H9 (cell line): ENCODE measurements around the gene ZNF26. TPM values are rescaled to one million over a fixed set of nuclear protein-coding genes. Genes with fewer than 3 reads are reported as not detected.

Experiments used
- DNase-seq: peaks from one replicate; pipeline ENCODE4 v3.0.0-alpha.2; 2017
- H2AFZ ChIP-seq: one replicate; pipeline ENCODE4 v1.6.1; 2013; ENCODE audit warnings: mild to moderate bottlenecking, low read length, control low read depth, moderate library complexity
- H2AK5ac ChIP-seq: 2 replicates; pipeline ENCODE4 v1.6.1; 2013; ENCODE audit warnings: low read length, control low read depth, mixed read lengths; ENCODE audit not compliant: insufficient read length
- H2BK120ac ChIP-seq: one replicate; pipeline ENCODE4 v1.6.1; 2013; ENCODE audit warnings: low read depth, mild to moderate bottlenecking, low read length, control low read depth, inconsistent platforms; ENCODE audit not compliant: poor library complexity, severe bottlenecking
- H2BK12ac ChIP-seq: 2 replicates; pipeline ENCODE4 v1.6.1; 2013; ENCODE audit warnings: low read length, control low read depth, mixed read lengths, low read depth; ENCODE audit not compliant: insufficient read length
- H2BK15ac ChIP-seq: 2 replicates; pipeline ENCODE4 v1.6.1; 2013; ENCODE audit warnings: low read depth, low read length, control low read depth
- H2BK20ac ChIP-seq: one replicate; pipeline ENCODE4 v1.6.1; 2013; ENCODE audit warnings: low read depth, mild to moderate bottlenecking, low read length, control low read depth, inconsistent platforms; ENCODE audit not compliant: poor library complexity, severe bottlenecking
- H2BK5ac ChIP-seq: 2 replicates; pipeline ENCODE4 v1.6.1; 2013; ENCODE audit warnings: low read length, control low read depth, mixed read lengths; ENCODE audit not compliant: insufficient read length
- H3K14ac ChIP-seq: 2 replicates; pipeline ENCODE4 v1.6.1; 2013; ENCODE audit warnings: low read length, control low read depth; ENCODE audit not compliant: insufficient read depth
- H3K18ac ChIP-seq: 2 replicates; pipeline ENCODE4 v1.6.1; 2013; ENCODE audit warnings: low read depth, mild to moderate bottlenecking, mixed read lengths, low read length, control low read depth; ENCODE audit not compliant: insufficient read length
- H3K23ac ChIP-seq: 2 replicates; pipeline ENCODE4 v1.6.1; 2013; ENCODE audit warnings: low read length, control low read depth, mixed read lengths, low read depth; ENCODE audit not compliant: insufficient read length
- H3K23me2 ChIP-seq: 2 replicates; pipeline ENCODE4 v1.6.1; 2013; ENCODE audit warnings: low read depth, mild to moderate bottlenecking, mixed read lengths, low read length, control low read depth; ENCODE audit not compliant: insufficient read length, poor library complexity, severe bottlenecking
- H3K27ac ChIP-seq: 2 replicates; pipeline ENCODE4 v1.5.1; 2013; ENCODE audit warnings: low read length, control low read depth, mixed read lengths, low read depth; ENCODE audit not compliant: insufficient read length
- H3K27me3 ChIP-seq: 2 replicates; pipeline ENCODE4 v1.6.1; 2013; ENCODE audit warnings: low read length, control low read depth, inconsistent platforms; ENCODE audit not compliant: insufficient read depth
- H3K4ac ChIP-seq: 2 replicates; pipeline ENCODE4 v1.6.1; 2013; ENCODE audit warnings: low read depth, mild to moderate bottlenecking, control low read depth, inconsistent platforms, low read length, moderate library complexity
- H3K4me1 ChIP-seq: 2 replicates; pipeline ENCODE4 v1.6.1; 2013; ENCODE audit warnings: low read length, control low read depth, inconsistent platforms; ENCODE audit not compliant: insufficient read depth
- H3K4me2 ChIP-seq: 2 replicates; pipeline ENCODE4 v1.6.1; 2013; ENCODE audit warnings: low read length, control low read depth, mixed read lengths; ENCODE audit not compliant: insufficient read length, insufficient read depth
- H3K56ac ChIP-seq: 2 replicates; pipeline ENCODE4 v1.6.1; 2013; ENCODE audit warnings: low read depth, mild to moderate bottlenecking, mixed read lengths, low read length, control low read depth; ENCODE audit not compliant: insufficient read length
- H3K79me1 ChIP-seq: 2 replicates; pipeline ENCODE4 v1.6.1; 2013; ENCODE audit warnings: low read depth, mild to moderate bottlenecking, moderate library complexity, low read length, control low read depth, inconsistent platforms; ENCODE audit not compliant: insufficient read depth, poor library complexity, severe bottlenecking
- H3K79me2 ChIP-seq: 2 replicates; pipeline ENCODE4 v1.6.1; 2013; ENCODE audit warnings: low read length, control low read depth, inconsistent platforms; ENCODE audit not compliant: insufficient read depth
- H3K9ac ChIP-seq: 2 replicates; pipeline ENCODE4 v1.6.1; 2013; ENCODE audit warnings: low read length, control low read depth, mixed read lengths; ENCODE audit not compliant: insufficient read length; ENCODE audit errors: extremely low read depth
- H3K9me3 ChIP-seq: one replicate; pipeline ENCODE4 v1.6.1; 2013; ENCODE audit warnings: low read depth, low read length, inconsistent platforms; ENCODE audit not compliant: control insufficient read depth
- H3T11ph ChIP-seq: one replicate; pipeline ENCODE4 v1.6.1; 2013; ENCODE audit warnings: mild to moderate bottlenecking, low read length, control low read depth, inconsistent platforms
- H4K20me1 ChIP-seq: one replicate; pipeline ENCODE4 v1.6.1; 2013; ENCODE audit not compliant: control insufficient read depth, insufficient read length, insufficient read depth
- H4K5ac ChIP-seq: 2 replicates; pipeline ENCODE4 v1.6.1; 2013; ENCODE audit warnings: low read depth, mild to moderate bottlenecking, mixed read lengths, low read length, control low read depth; ENCODE audit not compliant: insufficient read length
- H4K8ac ChIP-seq: replicated peaks from 2 replicates; pipeline ENCODE4 v1.6.1; 2013; ENCODE audit warnings: low read length, control low read depth, mixed read lengths, low read depth; ENCODE audit not compliant: insufficient read length
- H4K91ac ChIP-seq: 2 replicates; pipeline ENCODE4 v1.6.1; 2013; ENCODE audit warnings: low read depth, mild to moderate bottlenecking, moderate library complexity, mixed read lengths, low read length, control low read depth; ENCODE audit not compliant: insufficient read length
- H3K27ac Mint-ChIP-seq, 3 experiments: 2 replicates in 2 of 3; 3 replicates in 1 of 3; pipeline ENCODE4 v1.8.0; 2020 to 2021; ENCODE audit warnings: mixed read lengths in 3 of 3, mild to moderate bottlenecking in 1 of 3, moderate library complexity in 1 of 3
- H3K27me3 Mint-ChIP-seq: 2 replicates; pipeline ENCODE4 v1.8.0; 2021; ENCODE audit warnings: low read depth, mild to moderate bottlenecking, moderate library complexity, mixed read lengths
- H3K36me3 Mint-ChIP-seq, 3 experiments: 2 replicates in 2 of 3; 3 replicates in 1 of 3; pipeline ENCODE4 v1.8.0; 2020 to 2021; ENCODE audit warnings: low read depth in 3 of 3, mixed read lengths in 3 of 3; ENCODE audit not compliant: insufficient read depth in 1 of 3
- H3K4me1 Mint-ChIP-seq, 2 experiments: 2 replicates each; pipeline ENCODE4 v1.8.0; 2020; ENCODE audit warnings: mixed read lengths in 2 of 2
- H3K4me3 Mint-ChIP-seq, 2 experiments: 2 replicates in 1 of 2; 3 replicates in 1 of 2; pipeline ENCODE4 v1.8.0; 2020 to 2021; ENCODE audit warnings: mild to moderate bottlenecking in 2 of 2, mixed read lengths in 2 of 2, moderate library complexity in 1 of 2
- H3K9me3 Mint-ChIP-seq, 2 experiments: 2 replicates in 1 of 2; 3 replicates in 1 of 2; pipeline ENCODE4 v1.8.0; 2020; ENCODE audit warnings: mild to moderate bottlenecking in 2 of 2, mixed read lengths in 2 of 2, moderate library complexity in 1 of 2
- CTCF ChIP-seq: fragments of 200-600 bp; sonication (generic); conservative IDR thresholded peaks from 3 replicates; pipeline ENCODE4 v1.8.0; 2021; ENCODE audit warnings: antibody characterized with exemption, mild to moderate bottlenecking
- WGBS: extraction: QIAGEN DNeasy Blood & Tissue Kit; methylation state at CpG from one replicate; pipeline ENCODE4 v1.1.7; 2013; ENCODE audit warnings: missing lambda C conversion rate, low lambda C conversion rate, mixed read lengths; ENCODE audit not compliant: insufficient read length; ENCODE audit errors: extremely low coverage; 5-methylcytosine and 5-hydroxymethylcytosine counted together
- total RNA-seq: library from RNA; stranded (reverse); gene quantifications from 2 replicates; pipeline ENCODE4 v1.2.1, GENCODE V29; 2021

ZNF26 gene
- total RNA-seq, 1 experiment from 2014 or later, result 13.2 TPM

GRCh38 chr12:133046698-133047097 is 60.5 kb downstream of the ZNF26 start:
- H3K23me2 ChIP-seq, result no peaks in the 10 kb centered on the region
- H3K18ac ChIP-seq, result no peak overlapping the region
- no peak overlapping the region for H2BK15ac ChIP-seq
- H3K79me2 ChIP-seq, result no peaks in the 10 kb centered on the region; the same call in 1 of the 2 replicates
- no peak overlapping the region for H2BK20ac ChIP-seq
- H3K36me3 Mint-ChIP-seq, result peaks cover 97 to 100% (median 98%) of the 10 kb centered on the region in 3 experiments
- no peaks in the 10 kb centered on the region for H3K4me1 Mint-ChIP-seq
- H4K91ac ChIP-seq, result no peak overlapping the region
- DNase-seq, result no peak
- H2AFZ ChIP-seq, result no peak overlapping the region
- H3K27ac Mint-ChIP-seq, result no peak overlapping the region
- H2BK12ac ChIP-seq, result no peak overlapping the region
- H3K23ac ChIP-seq, result no peak overlapping the region
- no peaks in the 10 kb centered on the region for H4K20me1 ChIP-seq
- H3K4me2 ChIP-seq, result no peak overlapping the region
- H2BK5ac ChIP-seq, result no peak overlapping the region
- H3T11ph ChIP-seq, result no peak overlapping the region
- no peak overlapping the region for H4K5ac ChIP-seq
- no peak overlapping the region for H4K8ac ChIP-seq
- peaks cover 98% of the 10 kb centered on the region for H3K9me3 ChIP-seq
- H2BK120ac ChIP-seq, result no peak overlapping the region
- H3K56ac ChIP-seq, result no peak overlapping the region
- H3K4me3 Mint-ChIP-seq, result no peak overlapping the region
- H3K4me1 ChIP-seq, result no peaks in the 10 kb centered on the region
- TF ChIP-seq CTCF, result no peak
- WGBS, result no CpG with 5 or more reads among the region's 3 CpGs
- no peaks in the 10 kb centered on the region for H3K79me1 ChIP-seq
- no peaks in the 10 kb centered on the region; the same call in 1 of the 2 replicates for H3K27me3 Mint-ChIP-seq
- no peak overlapping the region for H3K4ac ChIP-seq
- H3K27ac ChIP-seq, result no peak overlapping the region
- peaks cover 97 to 98% of the 10 kb centered on the region in 2 experiments for H3K9me3 Mint-ChIP-seq
- no peak overlapping the region for H2AK5ac ChIP-seq
- H3K14ac ChIP-seq, result no peak overlapping the region
- H3K9ac ChIP-seq, result no peak overlapping the region
- no peaks in the 10 kb centered on the region for H3K27me3 ChIP-seq
